ENCODE measurements around the gene NEUROD2. TPM values are rescaled to one million over a fixed set of nuclear protein-coding genes. Genes with fewer than 3 reads are reported as not detected.

Gene NEUROD2
- total and polyA plus RNA-seq, 2 experiments from 2014 or later: not detected

DNA sequence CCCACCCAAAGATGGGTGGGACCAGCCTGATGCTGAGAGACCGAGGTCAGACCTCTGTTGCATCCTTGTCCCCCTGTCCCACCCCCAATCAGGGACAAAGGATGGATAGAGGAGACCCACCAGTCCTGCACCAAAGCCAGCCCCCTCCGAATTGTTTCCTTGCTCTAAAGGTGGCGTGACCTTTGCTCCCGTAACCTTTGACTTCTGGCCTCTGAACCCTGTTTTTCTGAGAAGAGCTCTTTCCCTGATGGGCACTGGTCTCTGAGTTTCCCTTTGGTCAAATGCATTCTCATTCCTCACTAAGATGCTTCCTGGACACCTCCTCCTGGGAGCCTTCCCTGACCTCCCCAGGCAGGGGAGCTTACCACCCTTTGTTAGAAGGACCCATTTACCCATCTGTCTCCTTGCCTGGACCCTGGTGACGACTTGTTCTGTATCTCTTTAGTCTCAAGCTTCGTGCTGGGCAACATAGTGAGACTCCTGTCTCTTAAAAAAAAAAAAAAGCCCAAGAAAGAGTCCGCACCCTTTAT lies 5.3 kb upstream of the NEUROD2 start:
- Histone ChIP-seq H3K27ac (ENCODE audit: low read depth) (no peak overlapping the region), H3K36me3 (ENCODE audit: insufficient read depth) (no peaks in the 10 kb centered on the region), H3K9me2 (ENCODE audit: insufficient read depth) (no peaks in the 10 kb centered on the region), H4K20me1 (replicated peaks; ENCODE audit: insufficient read depth) (no peaks in the 10 kb centered on the region; the same call in 1 of the 2 replicates), H3K4me1 (ENCODE audit: insufficient read depth) (peaks cover 4% of the 10 kb centered on the region; the same call in 1 of the 2 replicates), H2AFZ (no peak overlapping the region), H3K27me3 (ENCODE audit: insufficient read depth) (peaks cover 90% of the 10 kb centered on the region), H3K79me2 (replicated peaks; ENCODE audit: insufficient read depth) (no peaks in the 10 kb centered on the region), H3K4me3 (no peak overlapping the region), H3K4me2 (no peak overlapping the region), H3F3A (replicated peaks; ENCODE audit: low read depth) (0 out of 2 replicates have a peak, but pooled peaks cover 13% of the 10 kb centered on the region)
- H3K4me3 Mint-ChIP-seq: no peak overlapping the region
- no peak for DNase-seq (ENCODE audit: low spot score)
- H3K27me3 Mint-ChIP-seq (ENCODE audit: insufficient read depth, low read depth, poor library complexity): peaks cover 73% of the 10 kb centered on the region
- no peak for ATAC-seq
- no peak overlapping the region for H3K27ac Mint-ChIP-seq
- TF ChIP-seq STAT1 (IDR thresholded peaks at IDR 0.05; ENCODE audit: unreplicated experiment): no peak
- TF ChIP-seq ZNF331 (CRISPR knock-in tag; IDR thresholded peaks at IDR 0.05; ENCODE audit: low read depth): no peak
- TF ChIP-seq EZH2phosphoT487 (IDR thresholded peaks at IDR 0.05; ENCODE audit: unreplicated experiment): no peak
- TF ChIP-seq JUNB (IDR thresholded peaks at IDR 0.05; ENCODE audit: unreplicated experiment): no peak
- TF ChIP-seq, protein P1, sequence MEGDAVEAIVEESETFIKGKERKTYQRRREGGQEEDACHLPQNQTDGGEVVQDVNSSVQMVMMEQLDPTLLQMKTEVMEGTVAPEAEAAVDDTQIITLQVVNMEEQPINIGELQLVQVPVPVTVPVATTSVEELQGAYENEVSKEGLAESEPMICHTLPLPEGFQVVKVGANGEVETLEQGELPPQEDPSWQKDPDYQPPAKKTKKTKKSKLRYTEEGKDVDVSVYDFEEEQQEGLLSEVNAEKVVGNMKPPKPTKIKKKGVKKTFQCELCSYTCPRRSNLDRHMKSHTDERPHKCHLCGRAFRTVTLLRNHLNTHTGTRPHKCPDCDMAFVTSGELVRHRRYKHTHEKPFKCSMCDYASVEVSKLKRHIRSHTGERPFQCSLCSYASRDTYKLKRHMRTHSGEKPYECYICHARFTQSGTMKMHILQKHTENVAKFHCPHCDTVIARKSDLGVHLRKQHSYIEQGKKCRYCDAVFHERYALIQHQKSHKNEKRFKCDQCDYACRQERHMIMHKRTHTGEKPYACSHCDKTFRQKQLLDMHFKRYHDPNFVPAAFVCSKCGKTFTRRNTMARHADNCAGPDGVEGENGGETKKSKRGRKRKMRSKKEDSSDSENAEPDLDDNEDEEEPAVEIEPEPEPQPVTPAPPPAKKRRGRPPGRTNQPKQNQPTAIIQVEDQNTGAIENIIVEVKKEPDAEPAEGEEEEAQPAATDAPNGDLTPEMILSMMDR (conservative IDR thresholded peaks at IDR 0.05; ENCODE audit: low read depth in 2 of 2): no peak
- peaks cover 13% of the 10 kb centered on the region for H3K4me1 Mint-ChIP-seq
- H3K36me3 Mint-ChIP-seq (ENCODE audit: low read depth): no peaks in the 10 kb centered on the region; the same call in 2 of the 3 replicates
- no peaks in the 10 kb centered on the region; the same call in 2 of the 3 replicates for H3K9me3 Mint-ChIP-seq

DNA sequence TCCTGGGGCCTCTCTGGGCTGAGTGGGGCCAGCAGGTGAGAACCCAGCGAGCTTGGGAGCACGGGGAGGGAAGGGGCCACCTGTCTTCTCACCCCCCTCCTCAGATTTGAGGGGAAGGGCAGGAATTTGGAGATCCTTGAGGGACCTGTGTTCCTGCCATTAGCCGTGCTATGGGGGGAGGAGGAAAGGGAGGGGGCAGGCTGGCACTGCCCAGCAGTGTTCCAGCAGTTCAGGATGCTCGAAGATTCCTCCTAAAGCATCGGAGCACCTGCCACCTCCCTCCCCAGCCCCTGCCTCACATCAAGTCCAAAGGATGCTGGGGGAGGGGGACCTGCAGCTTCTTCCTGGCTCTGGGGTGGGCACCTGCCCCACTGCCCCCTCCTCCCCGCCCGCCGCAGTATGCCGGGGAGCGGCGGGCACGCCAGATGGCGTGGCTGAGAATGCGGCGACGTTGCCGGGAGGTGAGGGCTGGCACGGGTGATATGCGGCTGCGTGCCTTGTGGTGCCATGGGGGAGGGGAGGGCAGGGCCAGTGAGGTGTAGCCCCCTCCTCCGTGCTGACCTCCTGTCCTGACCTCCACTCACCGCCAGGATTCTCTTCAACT lies 4.7 kb upstream of the NEUROD2 start:
- Mint-ChIP-seq H3K4me1 (peaks cover 13% of the 10 kb centered on the region), H3K27me3 (ENCODE audit: insufficient read depth, low read depth, poor library complexity) (peaks cover 76% of the 10 kb centered on the region)
- TF ChIP-seq EZH2 (IDR thresholded peaks at IDR 0.05; ENCODE audit: low read depth, unreplicated experiment) (no peak), NANOG (IDR thresholded peaks at IDR 0.05; ENCODE audit: borderline replicate concordance) (no peak), JUNB (IDR thresholded peaks at IDR 0.05; ENCODE audit: unreplicated experiment) (no peak), ZNF114 (CRISPR knock-in tag; IDR thresholded peaks at IDR 0.05) (no peak), ZNF331 (CRISPR knock-in tag; IDR thresholded peaks at IDR 0.05; ENCODE audit: low read depth) (no peak), POLR2AphosphoS5 (IDR thresholded peaks at IDR 0.05; ENCODE audit: low read depth) (no peak), EZH2phosphoT487 (IDR thresholded peaks at IDR 0.05; ENCODE audit: unreplicated experiment) (no peak)
- TF ChIP-seq, protein P2, sequence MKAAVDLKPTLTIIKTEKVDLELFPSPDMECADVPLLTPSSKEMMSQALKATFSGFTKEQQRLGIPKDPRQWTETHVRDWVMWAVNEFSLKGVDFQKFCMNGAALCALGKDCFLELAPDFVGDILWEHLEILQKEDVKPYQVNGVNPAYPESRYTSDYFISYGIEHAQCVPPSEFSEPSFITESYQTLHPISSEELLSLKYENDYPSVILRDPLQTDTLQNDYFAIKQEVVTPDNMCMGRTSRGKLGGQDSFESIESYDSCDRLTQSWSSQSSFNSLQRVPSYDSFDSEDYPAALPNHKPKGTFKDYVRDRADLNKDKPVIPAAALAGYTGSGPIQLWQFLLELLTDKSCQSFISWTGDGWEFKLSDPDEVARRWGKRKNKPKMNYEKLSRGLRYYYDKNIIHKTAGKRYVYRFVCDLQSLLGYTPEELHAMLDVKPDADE (IDR thresholded peaks at IDR 0.05): no peak
- TF ChIP-seq, protein P1 (conservative IDR thresholded peaks at IDR 0.05; ENCODE audit: low read depth in 2 of 2): no peak
- TF ChIP-seq, protein P3, sequence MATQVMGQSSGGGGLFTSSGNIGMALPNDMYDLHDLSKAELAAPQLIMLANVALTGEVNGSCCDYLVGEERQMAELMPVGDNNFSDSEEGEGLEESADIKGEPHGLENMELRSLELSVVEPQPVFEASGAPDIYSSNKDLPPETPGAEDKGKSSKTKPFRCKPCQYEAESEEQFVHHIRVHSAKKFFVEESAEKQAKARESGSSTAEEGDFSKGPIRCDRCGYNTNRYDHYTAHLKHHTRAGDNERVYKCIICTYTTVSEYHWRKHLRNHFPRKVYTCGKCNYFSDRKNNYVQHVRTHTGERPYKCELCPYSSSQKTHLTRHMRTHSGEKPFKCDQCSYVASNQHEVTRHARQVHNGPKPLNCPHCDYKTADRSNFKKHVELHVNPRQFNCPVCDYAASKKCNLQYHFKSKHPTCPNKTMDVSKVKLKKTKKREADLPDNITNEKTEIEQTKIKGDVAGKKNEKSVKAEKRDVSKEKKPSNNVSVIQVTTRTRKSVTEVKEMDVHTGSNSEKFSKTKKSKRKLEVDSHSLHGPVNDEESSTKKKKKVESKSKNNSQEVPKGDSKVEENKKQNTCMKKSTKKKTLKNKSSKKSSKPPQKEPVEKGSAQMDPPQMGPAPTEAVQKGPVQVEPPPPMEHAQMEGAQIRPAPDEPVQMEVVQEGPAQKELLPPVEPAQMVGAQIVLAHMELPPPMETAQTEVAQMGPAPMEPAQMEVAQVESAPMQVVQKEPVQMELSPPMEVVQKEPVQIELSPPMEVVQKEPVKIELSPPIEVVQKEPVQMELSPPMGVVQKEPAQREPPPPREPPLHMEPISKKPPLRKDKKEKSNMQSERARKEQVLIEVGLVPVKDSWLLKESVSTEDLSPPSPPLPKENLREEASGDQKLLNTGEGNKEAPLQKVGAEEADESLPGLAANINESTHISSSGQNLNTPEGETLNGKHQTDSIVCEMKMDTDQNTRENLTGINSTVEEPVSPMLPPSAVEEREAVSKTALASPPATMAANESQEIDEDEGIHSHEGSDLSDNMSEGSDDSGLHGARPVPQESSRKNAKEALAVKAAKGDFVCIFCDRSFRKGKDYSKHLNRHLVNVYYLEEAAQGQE (IDR thresholded peaks at IDR 0.05; ENCODE audit: unreplicated experiment): no peak

More for the DNA sequence above, 4.7 kb upstream of the NEUROD2 start:
- Histone ChIP-seq H3K27me3 (ENCODE audit: insufficient read depth) (peaks cover 93% of the 10 kb centered on the region), H3K27ac (ENCODE audit: low read depth) (no peak overlapping the region), H3K4me3 (no peak overlapping the region), H3F3A (replicated peaks; ENCODE audit: low read depth) (0 out of 2 replicates have a peak, but pooled peaks cover 13% of the 10 kb centered on the region), H3K9me2 (ENCODE audit: insufficient read depth) (no peaks in the 10 kb centered on the region), H3K36me3 (ENCODE audit: insufficient read depth) (no peaks in the 10 kb centered on the region), H3K79me2 (replicated peaks; ENCODE audit: insufficient read depth) (no peaks in the 10 kb centered on the region), H4K20me1 (replicated peaks; ENCODE audit: insufficient read depth) (no peaks in the 10 kb centered on the region; the same call in 1 of the 2 replicates), H3K4me2 (no peak overlapping the region), H2AFZ (no peak overlapping the region), H3K4me1 (ENCODE audit: insufficient read depth) (peaks cover 4% of the 10 kb centered on the region; the same call in 1 of the 2 replicates)
- Mint-ChIP-seq H3K4me3 (no peak overlapping the region), H3K27ac (no peak overlapping the region), H3K9me3 (no peaks in the 10 kb centered on the region; the same call in 2 of the 3 replicates), H3K36me3 (ENCODE audit: low read depth) (no peaks in the 10 kb centered on the region; the same call in 2 of the 3 replicates)
- DNase-seq (ENCODE audit: low spot score): no peak
- no peak for ATAC-seq
